H9 (cell line): ENCODE measurements around the gene UBE2V1. TPM values are rescaled to one million over a fixed set of nuclear protein-coding genes. Genes with fewer than 3 reads are reported as not detected.
"Not testable (repeated sequence)": the region's sequence is repeated elsewhere in the genome, so short reads cannot be mapped to it uniquely, and the experiment has no call there.

Experiments
- DNase-seq: peaks from one replicate; pipeline ENCODE4 v3.0.0-alpha.2; 2017
- H2AFZ ChIP-seq: one replicate; pipeline ENCODE4 v1.6.1; 2013; ENCODE audit warnings: mild to moderate bottlenecking, low read length, control low read depth, moderate library complexity
- H2AK5ac ChIP-seq: 2 replicates; pipeline ENCODE4 v1.6.1; 2013; ENCODE audit warnings: low read length, control low read depth, mixed read lengths; ENCODE audit not compliant: insufficient read length
- H2BK120ac ChIP-seq: one replicate; pipeline ENCODE4 v1.6.1; 2013; ENCODE audit warnings: low read depth, mild to moderate bottlenecking, low read length, control low read depth, inconsistent platforms; ENCODE audit not compliant: poor library complexity, severe bottlenecking
- H2BK12ac ChIP-seq: 2 replicates; pipeline ENCODE4 v1.6.1; 2013; ENCODE audit warnings: low read length, control low read depth, mixed read lengths, low read depth; ENCODE audit not compliant: insufficient read length
- H2BK15ac ChIP-seq: 2 replicates; pipeline ENCODE4 v1.6.1; 2013; ENCODE audit warnings: low read depth, low read length, control low read depth
- H2BK20ac ChIP-seq: one replicate; pipeline ENCODE4 v1.6.1; 2013; ENCODE audit warnings: low read depth, mild to moderate bottlenecking, low read length, control low read depth, inconsistent platforms; ENCODE audit not compliant: poor library complexity, severe bottlenecking
- H2BK5ac ChIP-seq: 2 replicates; pipeline ENCODE4 v1.6.1; 2013; ENCODE audit warnings: low read length, control low read depth, mixed read lengths; ENCODE audit not compliant: insufficient read length
- H3K14ac ChIP-seq: 2 replicates; pipeline ENCODE4 v1.6.1; 2013; ENCODE audit warnings: low read length, control low read depth; ENCODE audit not compliant: insufficient read depth
- H3K18ac ChIP-seq: 2 replicates; pipeline ENCODE4 v1.6.1; 2013; ENCODE audit warnings: low read depth, mild to moderate bottlenecking, mixed read lengths, low read length, control low read depth; ENCODE audit not compliant: insufficient read length
- H3K23ac ChIP-seq: 2 replicates; pipeline ENCODE4 v1.6.1; 2013; ENCODE audit warnings: low read length, control low read depth, mixed read lengths, low read depth; ENCODE audit not compliant: insufficient read length
- H3K23me2 ChIP-seq: 2 replicates; pipeline ENCODE4 v1.6.1; 2013; ENCODE audit warnings: low read depth, mild to moderate bottlenecking, mixed read lengths, low read length, control low read depth; ENCODE audit not compliant: insufficient read length, poor library complexity, severe bottlenecking
- H3K27ac ChIP-seq: 2 replicates; pipeline ENCODE4 v1.5.1; 2013; ENCODE audit warnings: low read length, control low read depth, mixed read lengths, low read depth; ENCODE audit not compliant: insufficient read length
- H3K27me3 ChIP-seq: 2 replicates; pipeline ENCODE4 v1.6.1; 2013; ENCODE audit warnings: low read length, control low read depth, inconsistent platforms; ENCODE audit not compliant: insufficient read depth
- H3K4ac ChIP-seq: 2 replicates; pipeline ENCODE4 v1.6.1; 2013; ENCODE audit warnings: low read depth, mild to moderate bottlenecking, control low read depth, inconsistent platforms, low read length, moderate library complexity
- H3K4me1 ChIP-seq: 2 replicates; pipeline ENCODE4 v1.6.1; 2013; ENCODE audit warnings: low read length, control low read depth, inconsistent platforms; ENCODE audit not compliant: insufficient read depth
- H3K4me2 ChIP-seq: 2 replicates; pipeline ENCODE4 v1.6.1; 2013; ENCODE audit warnings: low read length, control low read depth, mixed read lengths; ENCODE audit not compliant: insufficient read length, insufficient read depth
- H3K56ac ChIP-seq: 2 replicates; pipeline ENCODE4 v1.6.1; 2013; ENCODE audit warnings: low read depth, mild to moderate bottlenecking, mixed read lengths, low read length, control low read depth; ENCODE audit not compliant: insufficient read length
- H3K79me1 ChIP-seq: 2 replicates; pipeline ENCODE4 v1.6.1; 2013; ENCODE audit warnings: low read depth, mild to moderate bottlenecking, moderate library complexity, low read length, control low read depth, inconsistent platforms; ENCODE audit not compliant: insufficient read depth, poor library complexity, severe bottlenecking
- H3K79me2 ChIP-seq: 2 replicates; pipeline ENCODE4 v1.6.1; 2013; ENCODE audit warnings: low read length, control low read depth, inconsistent platforms; ENCODE audit not compliant: insufficient read depth
- H3K9ac ChIP-seq: 2 replicates; pipeline ENCODE4 v1.6.1; 2013; ENCODE audit warnings: low read length, control low read depth, mixed read lengths; ENCODE audit not compliant: insufficient read length; ENCODE audit errors: extremely low read depth
- H3K9me3 ChIP-seq: one replicate; pipeline ENCODE4 v1.6.1; 2013; ENCODE audit warnings: low read depth, low read length, inconsistent platforms; ENCODE audit not compliant: control insufficient read depth
- H3T11ph ChIP-seq: one replicate; pipeline ENCODE4 v1.6.1; 2013; ENCODE audit warnings: mild to moderate bottlenecking, low read length, control low read depth, inconsistent platforms
- H4K20me1 ChIP-seq: one replicate; pipeline ENCODE4 v1.6.1; 2013; ENCODE audit not compliant: control insufficient read depth, insufficient read length, insufficient read depth
- H4K5ac ChIP-seq: 2 replicates; pipeline ENCODE4 v1.6.1; 2013; ENCODE audit warnings: low read depth, mild to moderate bottlenecking, mixed read lengths, low read length, control low read depth; ENCODE audit not compliant: insufficient read length
- H4K8ac ChIP-seq: replicated peaks from 2 replicates; pipeline ENCODE4 v1.6.1; 2013; ENCODE audit warnings: low read length, control low read depth, mixed read lengths, low read depth; ENCODE audit not compliant: insufficient read length
- H4K91ac ChIP-seq: 2 replicates; pipeline ENCODE4 v1.6.1; 2013; ENCODE audit warnings: low read depth, mild to moderate bottlenecking, moderate library complexity, mixed read lengths, low read length, control low read depth; ENCODE audit not compliant: insufficient read length
- H3K27ac Mint-ChIP-seq, 3 experiments: 2 replicates in 2 of 3; 3 replicates in 1 of 3; pipeline ENCODE4 v1.8.0; 2020 to 2021; ENCODE audit warnings: mixed read lengths in 3 of 3, mild to moderate bottlenecking in 1 of 3, moderate library complexity in 1 of 3
- H3K27me3 Mint-ChIP-seq: 2 replicates; pipeline ENCODE4 v1.8.0; 2021; ENCODE audit warnings: low read depth, mild to moderate bottlenecking, moderate library complexity, mixed read lengths
- H3K36me3 Mint-ChIP-seq, 3 experiments: 2 replicates in 2 of 3; 3 replicates in 1 of 3; pipeline ENCODE4 v1.8.0; 2020 to 2021; ENCODE audit warnings: low read depth in 3 of 3, mixed read lengths in 3 of 3; ENCODE audit not compliant: insufficient read depth in 1 of 3
- H3K4me1 Mint-ChIP-seq, 2 experiments: 2 replicates each; pipeline ENCODE4 v1.8.0; 2020; ENCODE audit warnings: mixed read lengths in 2 of 2
- H3K4me3 Mint-ChIP-seq, 2 experiments: 2 replicates in 1 of 2; 3 replicates in 1 of 2; pipeline ENCODE4 v1.8.0; 2020 to 2021; ENCODE audit warnings: mild to moderate bottlenecking in 2 of 2, mixed read lengths in 2 of 2, moderate library complexity in 1 of 2
- H3K9me3 Mint-ChIP-seq, 2 experiments: 2 replicates in 1 of 2; 3 replicates in 1 of 2; pipeline ENCODE4 v1.8.0; 2020; ENCODE audit warnings: mild to moderate bottlenecking in 2 of 2, mixed read lengths in 2 of 2, moderate library complexity in 1 of 2
- WGBS: extraction: QIAGEN DNeasy Blood & Tissue Kit; methylation state at CpG from one replicate; pipeline ENCODE4 v1.1.7; 2013; ENCODE audit warnings: missing lambda C conversion rate, low lambda C conversion rate, mixed read lengths; ENCODE audit not compliant: insufficient read length; ENCODE audit errors: extremely low coverage; 5-methylcytosine and 5-hydroxymethylcytosine counted together
- total RNA-seq: library from RNA; stranded (reverse); gene quantifications from 2 replicates; pipeline ENCODE4 v1.2.1, GENCODE V29; 2021
- TF ChIP-seq, protein P1 (sequence below): fragments of 200-600 bp; sonication (generic); conservative IDR thresholded peaks from 3 replicates; pipeline ENCODE4 v1.8.0; 2021; ENCODE audit warnings: antibody characterized with exemption, mild to moderate bottlenecking

The UBE2V1 gene
- total RNA-seq, 1 experiment from 2014 or later, result 152 TPM

DNA sequence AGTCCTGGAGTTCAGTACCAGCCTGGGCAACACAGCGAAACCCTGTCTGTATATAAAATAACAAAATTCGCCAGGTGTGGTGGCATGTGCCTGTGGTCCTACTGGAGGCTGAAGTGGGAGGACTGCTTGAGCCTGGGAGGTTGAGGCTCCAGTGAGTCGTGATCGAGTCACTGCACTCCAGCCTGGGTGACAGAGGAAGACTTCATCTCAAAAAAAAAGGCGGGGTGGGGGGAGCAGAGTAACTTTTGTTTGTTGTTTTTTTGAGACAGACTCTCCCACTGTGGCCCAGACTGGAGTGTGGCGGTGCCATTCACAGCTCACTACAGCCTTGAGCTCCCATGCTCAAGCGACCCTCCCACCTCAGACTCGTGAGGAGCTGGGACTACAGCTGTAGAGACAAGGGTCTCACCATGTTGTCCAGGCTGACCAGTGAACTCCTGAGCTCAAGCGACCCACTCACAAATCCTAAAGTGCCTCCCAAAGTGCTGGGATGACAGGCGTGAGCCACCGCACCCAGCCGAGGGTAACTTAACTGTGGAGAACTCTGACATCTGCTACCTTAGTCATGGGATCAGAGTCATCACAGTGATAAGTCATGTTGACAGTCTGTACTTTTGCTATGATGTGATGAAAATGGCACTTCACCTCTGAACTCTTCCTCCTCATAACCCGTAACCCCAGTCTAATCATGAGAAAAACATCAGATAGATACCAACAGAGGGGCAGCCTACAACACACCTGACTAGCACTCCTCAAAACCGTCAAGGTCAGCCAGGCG is 24.1 kb upstream of the UBE2V1 start:
- H2BK20ac ChIP-seq, result no peak overlapping the region
- peaks cover 5% of the 10 kb centered on the region for H3K79me1 ChIP-seq
- no peaks in the 10 kb centered on the region for H4K20me1 ChIP-seq
- H3K79me2 ChIP-seq, result peaks cover 2% of the 10 kb centered on the region; the same call in 1 of the 2 replicates
- no peaks in the 10 kb centered on the region for H3K23me2 ChIP-seq
- H3K27me3 Mint-ChIP-seq, result no peaks in the 10 kb centered on the region
- no peaks in the 10 kb centered on the region; the same call in 1 of the 2 replicates for H3K4me1 ChIP-seq
- TF ChIP-seq, protein P1, sequence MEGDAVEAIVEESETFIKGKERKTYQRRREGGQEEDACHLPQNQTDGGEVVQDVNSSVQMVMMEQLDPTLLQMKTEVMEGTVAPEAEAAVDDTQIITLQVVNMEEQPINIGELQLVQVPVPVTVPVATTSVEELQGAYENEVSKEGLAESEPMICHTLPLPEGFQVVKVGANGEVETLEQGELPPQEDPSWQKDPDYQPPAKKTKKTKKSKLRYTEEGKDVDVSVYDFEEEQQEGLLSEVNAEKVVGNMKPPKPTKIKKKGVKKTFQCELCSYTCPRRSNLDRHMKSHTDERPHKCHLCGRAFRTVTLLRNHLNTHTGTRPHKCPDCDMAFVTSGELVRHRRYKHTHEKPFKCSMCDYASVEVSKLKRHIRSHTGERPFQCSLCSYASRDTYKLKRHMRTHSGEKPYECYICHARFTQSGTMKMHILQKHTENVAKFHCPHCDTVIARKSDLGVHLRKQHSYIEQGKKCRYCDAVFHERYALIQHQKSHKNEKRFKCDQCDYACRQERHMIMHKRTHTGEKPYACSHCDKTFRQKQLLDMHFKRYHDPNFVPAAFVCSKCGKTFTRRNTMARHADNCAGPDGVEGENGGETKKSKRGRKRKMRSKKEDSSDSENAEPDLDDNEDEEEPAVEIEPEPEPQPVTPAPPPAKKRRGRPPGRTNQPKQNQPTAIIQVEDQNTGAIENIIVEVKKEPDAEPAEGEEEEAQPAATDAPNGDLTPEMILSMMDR, result no peak
- H3K4ac ChIP-seq, result no peak overlapping the region
- H3K23ac ChIP-seq, result no peak overlapping the region
- H4K5ac ChIP-seq, result no peak overlapping the region
- no peak overlapping the region for H3K4me2 ChIP-seq
- no peaks in the 10 kb centered on the region for H3K9me3 Mint-ChIP-seq
- no peak overlapping the region for H2BK15ac ChIP-seq
- no CpG with 5 or more reads among the region's 15 CpGs for WGBS
- H4K91ac ChIP-seq, result no peak overlapping the region
- no peak overlapping the region for H3K56ac ChIP-seq
- no peak overlapping the region for H3T11ph ChIP-seq
- no peaks in the 10 kb centered on the region for H3K9me3 ChIP-seq
- no peaks in the 10 kb centered on the region for H3K27me3 ChIP-seq
- H3K14ac ChIP-seq, result no peak overlapping the region
- no peak overlapping the region for H3K27ac ChIP-seq
- H4K8ac ChIP-seq, result no peak overlapping the region
- no peak overlapping the region for H2BK5ac ChIP-seq
- peaks cover 12 to 15% of the 10 kb centered on the region in 2 experiments for H3K4me1 Mint-ChIP-seq
- DNase-seq, result no peak
- H3K9ac ChIP-seq, result no peak overlapping the region
- H2AK5ac ChIP-seq, result no peak overlapping the region
- H3K27ac Mint-ChIP-seq, result peak overlapping the region in 1 of 3 experiments; percentile 32; a peak in 2 of 7 replicates
- H3K36me3 Mint-ChIP-seq, result peaks cover 14 to 42% (median 37%) of the 10 kb centered on the region in 3 experiments
- H3K18ac ChIP-seq, result no peak overlapping the region
- no peak overlapping the region for H3K4me3 Mint-ChIP-seq
- no peak overlapping the region for H2AFZ ChIP-seq
- no peak overlapping the region for H2BK12ac ChIP-seq
- H2BK120ac ChIP-seq, result no peak overlapping the region

DNA sequence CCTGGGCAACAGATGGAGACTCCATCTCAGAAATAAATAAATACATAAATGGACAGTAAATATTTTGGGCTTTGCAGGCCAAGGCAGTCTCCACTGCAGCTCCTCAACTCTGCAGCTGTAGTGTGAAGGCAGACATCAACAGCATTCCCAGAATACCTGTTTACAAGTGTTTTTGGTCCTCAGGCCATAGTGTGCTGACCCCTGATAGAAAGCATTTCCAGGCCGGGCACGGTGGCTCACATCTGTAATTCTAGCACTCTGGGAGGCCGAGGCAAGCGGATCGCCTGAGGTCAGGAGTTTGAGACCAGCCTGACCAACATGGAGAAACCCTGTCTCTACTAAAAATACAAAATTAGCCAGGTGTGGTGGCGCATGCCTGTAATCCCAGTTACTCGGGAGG is 22.2 kb upstream of the UBE2V1 start:
- peaks cover 11 to 13% of the 10 kb centered on the region in 2 experiments; a peak in 3 of 4 replicates for H3K4me1 Mint-ChIP-seq
- H2AK5ac ChIP-seq, H4K5ac ChIP-seq, H3K4me1 ChIP-seq, H4K20me1 ChIP-seq, H3K56ac ChIP-seq, H3K23ac ChIP-seq, H4K8ac ChIP-seq, H3K9ac ChIP-seq, DNase-seq, H2BK20ac ChIP-seq, H3K9me3 Mint-ChIP-seq, H3K23me2 ChIP-seq, H3K4ac ChIP-seq, H3K79me1 ChIP-seq, H2BK12ac ChIP-seq, H2AFZ ChIP-seq, H2BK120ac ChIP-seq, H3K14ac ChIP-seq, H3T11ph ChIP-seq, H3K27ac Mint-ChIP-seq, H3K18ac ChIP-seq, H3K9me3 ChIP-seq, H3K27ac ChIP-seq, H3K4me2 ChIP-seq, H4K91ac ChIP-seq, H3K4me3 Mint-ChIP-seq, H2BK5ac ChIP-seq, H2BK15ac ChIP-seq, H3K27me3 Mint-ChIP-seq, H3K27me3 ChIP-seq, H3K79me2 ChIP-seq: not testable (repeated sequence)
- H3K36me3 Mint-ChIP-seq, result peaks cover 11 to 40% (median 35%) of the 10 kb centered on the region in 3 experiments
- no CpG with 5 or more reads among the region's 7 CpGs for whole genome bisulfite sequencing
